Activated CD4-positive, alpha-beta T cell treated with anti-CD3 and anti-CD28 coated beads, Interleukin-2, Interleukin-4, amounts not matched to agents 100 ng/mL and 50 ng/mL, durations not matched to agents 16 hours and 8 hours (primary cell): ENCODE results near the gene TRIO.
A peak's percentile ranks its signal among the peaks of the same experiment; 100 is the strongest.

Source experiments
- DNase-seq: peaks from one replicate; pipeline ENCODE4 v3.0.0-alpha.2; 2020; ENCODE audit warnings: low spot score

The TRIO gene

DNA sequence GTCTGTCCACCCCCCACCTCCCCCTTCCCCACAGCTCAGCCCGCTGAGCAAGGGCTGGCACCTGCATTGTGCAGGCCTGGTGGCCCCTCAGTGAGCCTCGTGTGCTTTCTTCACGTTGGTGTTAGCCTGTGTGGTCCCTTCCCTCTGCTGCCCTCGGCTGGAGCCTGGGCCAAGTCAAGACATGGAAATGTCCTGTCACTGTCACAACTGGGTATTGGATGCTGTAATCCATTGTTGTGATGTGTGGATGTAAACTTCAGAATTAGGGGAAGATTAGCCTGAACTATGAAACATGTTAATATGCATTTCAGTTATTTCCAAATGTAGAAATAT, 103.9 kb downstream of the TRIO start:
- no peak for DNase-seq

GRCh38 chr5:14249258-14250082, 106.3 kb downstream of the TRIO start:
- DNase-seq = no peak

- DNase-seq = no peak
Observed at GRCh38 chr5:14250084-14250695, 107.0 kb downstream of the TRIO start.

- DNase-seq = no peak
Observed at GRCh38 chr5:14250748-14251701, 107.9 kb downstream of the TRIO start.

DNA sequence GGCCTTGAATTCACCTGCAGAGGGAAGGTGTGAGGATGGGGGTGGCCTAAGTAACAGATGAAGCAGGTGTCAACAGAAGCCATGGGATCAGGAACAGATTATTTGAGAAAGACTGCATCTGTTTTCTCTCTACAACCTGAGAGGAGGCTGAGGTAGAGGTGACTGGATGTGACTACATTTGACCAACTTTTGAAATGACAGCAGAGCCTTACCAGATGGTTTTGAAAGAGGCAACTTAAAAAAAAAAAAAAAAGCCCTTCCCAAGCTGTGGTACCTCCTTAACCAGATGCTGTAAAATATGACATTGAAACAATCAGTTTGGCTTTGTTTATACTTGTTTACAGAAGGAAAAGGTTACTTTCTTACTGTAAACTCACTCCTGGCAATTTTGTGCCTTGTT, 108.6 kb downstream of the TRIO start:
- DNase-seq = no peak

DNA sequence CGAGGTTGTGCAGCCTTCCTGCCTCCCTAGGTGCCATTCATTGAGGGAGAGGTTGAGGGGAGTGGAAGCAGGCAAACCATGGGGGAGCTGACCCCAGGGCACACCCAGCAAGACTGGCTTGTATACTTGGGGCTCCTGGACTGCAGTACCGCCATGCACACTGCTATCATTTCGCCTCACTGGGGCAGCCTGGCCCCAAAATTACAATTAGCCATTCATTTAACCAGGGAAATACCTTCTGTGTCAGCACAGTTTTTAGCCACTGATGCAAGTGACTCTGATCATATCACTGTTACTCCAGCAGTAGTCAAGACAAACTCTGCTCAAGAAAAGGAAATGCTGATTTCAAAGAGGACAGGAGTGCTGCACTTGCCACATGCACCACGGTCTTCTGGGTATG, 109.7 kb downstream of the TRIO start:
- no peak for DNase-seq

GRCh38 chr5:14254686-14255085, 111.5 kb downstream of the TRIO start:
- DNase-seq = no peak

DNA sequence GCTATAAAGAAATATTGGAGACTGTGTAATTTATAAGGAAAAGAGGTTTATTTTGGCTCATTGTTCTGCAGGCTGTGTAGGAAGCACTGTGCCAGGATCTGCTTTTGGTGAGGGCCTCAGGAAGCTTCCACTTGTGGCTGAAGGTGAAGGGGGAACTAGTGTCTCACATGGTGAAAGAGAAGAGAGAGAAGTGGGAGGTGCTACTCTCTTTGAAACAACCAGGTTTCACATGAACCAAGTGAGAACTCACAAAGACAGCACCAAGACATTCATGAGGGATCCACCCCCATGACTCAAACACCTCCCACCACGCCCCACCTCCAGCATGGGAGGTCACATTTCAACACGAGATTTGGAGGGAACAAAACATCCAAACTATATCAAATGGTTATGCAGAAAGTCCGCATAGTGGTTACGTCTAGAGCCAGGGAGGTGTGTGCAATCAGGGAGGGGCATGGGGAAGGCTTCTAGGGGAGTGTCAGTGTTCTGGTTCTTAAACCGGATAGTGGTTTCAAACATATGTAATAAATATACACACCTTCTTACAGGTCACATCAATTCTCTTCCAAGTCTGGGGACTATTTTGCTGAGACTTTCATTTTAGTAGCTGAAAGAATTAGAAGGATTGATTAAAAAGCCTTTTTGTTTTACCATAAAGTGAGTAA, 113.0 kb downstream of the TRIO start:
- no peak for DNase-seq

- DNase-seq = no peak
Observed at GRCh38 chr5:14256756-14257393, 113.7 kb downstream of the TRIO start.

DNA sequence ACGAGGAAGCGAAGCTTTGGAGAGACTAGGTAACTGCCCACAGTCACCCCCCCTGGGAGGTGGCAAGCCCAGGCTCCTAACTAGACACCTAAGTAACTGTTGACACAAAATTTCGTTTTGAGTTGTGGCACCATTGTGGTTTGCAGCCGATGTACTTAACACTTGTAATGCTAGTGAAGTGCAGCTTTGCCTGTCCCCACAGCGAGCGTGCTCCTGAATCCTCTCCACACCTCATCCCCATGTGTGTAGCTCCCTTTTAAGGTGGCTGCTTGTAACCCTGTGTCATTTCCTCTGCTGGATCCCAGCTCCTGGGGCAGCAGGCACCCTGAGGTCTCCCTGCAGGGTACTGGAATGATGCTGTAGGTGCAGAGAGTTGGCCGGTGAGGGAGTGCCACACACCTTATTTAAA, 114.9 kb downstream of the TRIO start:
- DNase-seq = no peak

DNA sequence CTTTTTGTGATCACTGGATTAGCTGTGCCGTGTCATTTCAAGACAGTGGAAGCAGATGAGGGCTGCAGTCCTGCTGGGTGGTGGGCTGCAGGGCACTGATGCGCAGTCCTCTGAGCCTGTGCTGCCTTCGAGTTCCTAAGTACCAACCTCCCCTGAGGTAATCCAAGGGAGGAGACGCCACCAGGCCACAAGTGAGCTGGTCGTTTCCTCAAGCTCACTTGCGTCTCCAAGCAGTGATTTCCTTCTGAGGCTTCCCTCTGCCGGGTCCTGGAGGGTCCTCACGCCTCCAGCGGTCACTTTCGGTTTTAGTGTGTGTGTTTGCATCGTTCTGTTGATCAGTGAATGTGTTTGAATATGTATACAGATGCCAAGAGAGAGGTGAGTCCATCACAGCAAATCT, 115.7 kb downstream of the TRIO start:
- no peak for DNase-seq

- no peak for DNase-seq
Observed at GRCh38 chr5:14260637-14261036, 117.5 kb downstream of the TRIO start.

DNA sequence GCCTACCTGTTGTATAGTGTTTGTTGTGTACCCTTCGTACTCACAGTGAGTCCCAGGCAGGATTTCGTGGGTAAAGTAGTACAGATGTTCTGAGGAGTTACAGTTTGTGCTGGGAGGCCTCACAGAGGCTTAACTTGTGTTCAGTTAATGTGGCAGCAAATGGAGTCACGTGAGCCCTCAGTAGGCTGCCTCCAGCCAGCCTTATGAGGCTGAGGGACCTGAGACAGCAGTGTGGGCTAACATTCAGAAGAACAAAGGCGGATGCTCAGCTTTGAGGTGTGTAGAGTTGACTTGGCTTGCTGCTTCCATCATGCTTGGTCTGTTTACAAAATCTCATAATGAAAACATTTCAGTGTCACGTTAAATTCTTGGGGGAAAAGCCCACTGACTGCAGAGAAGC, 118.1 kb downstream of the TRIO start:
- DNase-seq = no peak

DNA sequence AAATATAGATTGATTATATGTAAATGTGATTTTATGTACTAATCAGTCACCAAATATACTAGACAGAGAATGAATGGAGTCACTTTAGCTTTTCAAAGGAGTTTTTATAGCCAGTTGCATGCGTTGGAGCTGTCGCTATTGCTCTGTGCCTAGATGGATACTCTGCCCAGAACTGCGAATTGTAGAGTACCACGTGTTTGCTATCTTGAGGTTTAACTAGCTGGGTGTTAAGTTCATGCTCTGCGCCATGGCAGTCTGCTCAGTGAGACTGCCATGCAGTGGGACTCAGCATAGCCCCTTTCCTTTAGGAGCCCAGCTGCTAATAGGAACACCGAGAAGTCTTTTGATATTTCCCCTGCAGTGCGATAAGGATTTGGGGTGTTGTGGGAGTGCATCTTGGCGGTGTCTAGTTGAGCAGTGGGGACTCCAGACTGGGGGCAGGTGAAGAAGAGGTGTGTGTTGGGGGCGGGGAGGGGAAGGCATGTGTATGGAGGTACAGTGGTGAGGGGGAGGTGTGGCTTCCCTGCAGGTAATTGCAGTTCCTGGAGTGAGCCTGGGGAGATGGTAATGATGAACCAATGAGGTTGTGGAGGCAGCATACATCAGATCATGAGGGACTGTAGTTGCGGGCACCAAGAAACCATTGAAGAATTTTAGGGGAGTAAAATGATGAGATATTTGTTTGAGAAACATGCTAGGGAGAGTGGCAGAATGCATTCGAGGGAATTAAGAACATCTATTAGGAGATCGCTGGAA, 118.9 kb downstream of the TRIO start:
- DNase-seq = no peak

DNA sequence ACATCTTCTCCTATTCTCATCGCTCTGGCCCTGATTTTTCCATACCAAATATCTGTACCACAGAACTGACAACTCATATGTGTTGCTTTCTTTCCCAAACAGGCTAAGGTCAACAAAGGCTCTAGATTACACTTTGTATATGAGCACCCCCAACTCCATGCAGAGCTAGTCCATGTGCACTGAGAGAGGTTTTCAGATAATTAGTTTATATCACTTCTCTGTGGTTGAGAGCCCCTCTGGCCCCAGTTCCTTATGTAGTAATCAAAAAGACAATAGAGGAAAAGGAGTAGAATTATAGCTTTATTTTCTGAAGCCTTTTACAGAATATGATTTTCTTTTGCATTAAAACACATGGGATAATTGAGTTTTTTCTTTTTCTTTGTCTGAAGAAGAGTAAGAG, 120.0 kb downstream of the TRIO start:
- no peak for DNase-seq

DNA sequence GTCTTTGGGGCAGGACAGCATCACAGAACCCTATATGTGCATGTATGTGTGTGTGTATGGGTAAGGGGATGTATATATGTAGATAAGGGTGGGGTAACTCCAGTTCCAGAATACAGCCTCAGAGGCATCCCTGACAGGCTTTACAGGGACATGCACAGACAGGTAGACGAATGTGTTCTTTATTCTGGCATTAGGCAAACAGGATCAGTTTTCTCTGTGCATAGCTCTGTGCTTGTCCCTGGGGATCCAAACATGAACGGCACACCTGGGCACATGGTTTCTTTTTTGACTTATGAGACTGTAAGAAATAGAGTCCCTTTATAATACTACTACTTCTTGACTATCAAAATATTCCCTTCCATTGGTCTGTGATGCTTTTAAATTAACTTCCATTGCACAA, 120.6 kb downstream of the TRIO start:
- DNase-seq = no peak

GRCh38 chr5:14264605-14265316, 121.6 kb downstream of the TRIO start:
- peak; percentile 72 for DNase-seq

- no peak for DNase-seq
Observed at GRCh38 chr5:14265570-14265969, 122.4 kb downstream of the TRIO start.

- no peak for DNase-seq
Observed at GRCh38 chr5:14266171-14266570, 123.0 kb downstream of the TRIO start.

DNA sequence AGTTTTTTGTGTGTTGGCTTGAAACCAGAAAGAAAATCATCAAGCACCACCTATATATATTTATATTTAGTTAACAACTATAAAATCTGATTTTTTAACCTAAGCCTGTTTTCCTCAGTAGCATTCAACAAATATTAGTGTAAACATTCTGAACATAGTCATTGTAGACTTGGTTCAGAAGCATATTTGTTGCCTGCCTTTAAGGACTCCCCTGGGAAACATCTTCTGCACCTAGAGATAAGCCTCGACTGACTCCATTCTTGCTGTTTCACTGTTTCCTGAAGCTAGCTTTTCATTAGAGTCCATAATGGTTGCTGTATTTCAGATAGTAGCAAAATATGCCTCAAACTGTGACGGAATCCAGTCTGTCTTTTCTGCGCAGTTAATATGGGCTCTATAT, 123.5 kb downstream of the TRIO start:
- DNase-seq = no peak
